ENCODE measurements around the gene DERL2.

DERL2 gene

DNA sequence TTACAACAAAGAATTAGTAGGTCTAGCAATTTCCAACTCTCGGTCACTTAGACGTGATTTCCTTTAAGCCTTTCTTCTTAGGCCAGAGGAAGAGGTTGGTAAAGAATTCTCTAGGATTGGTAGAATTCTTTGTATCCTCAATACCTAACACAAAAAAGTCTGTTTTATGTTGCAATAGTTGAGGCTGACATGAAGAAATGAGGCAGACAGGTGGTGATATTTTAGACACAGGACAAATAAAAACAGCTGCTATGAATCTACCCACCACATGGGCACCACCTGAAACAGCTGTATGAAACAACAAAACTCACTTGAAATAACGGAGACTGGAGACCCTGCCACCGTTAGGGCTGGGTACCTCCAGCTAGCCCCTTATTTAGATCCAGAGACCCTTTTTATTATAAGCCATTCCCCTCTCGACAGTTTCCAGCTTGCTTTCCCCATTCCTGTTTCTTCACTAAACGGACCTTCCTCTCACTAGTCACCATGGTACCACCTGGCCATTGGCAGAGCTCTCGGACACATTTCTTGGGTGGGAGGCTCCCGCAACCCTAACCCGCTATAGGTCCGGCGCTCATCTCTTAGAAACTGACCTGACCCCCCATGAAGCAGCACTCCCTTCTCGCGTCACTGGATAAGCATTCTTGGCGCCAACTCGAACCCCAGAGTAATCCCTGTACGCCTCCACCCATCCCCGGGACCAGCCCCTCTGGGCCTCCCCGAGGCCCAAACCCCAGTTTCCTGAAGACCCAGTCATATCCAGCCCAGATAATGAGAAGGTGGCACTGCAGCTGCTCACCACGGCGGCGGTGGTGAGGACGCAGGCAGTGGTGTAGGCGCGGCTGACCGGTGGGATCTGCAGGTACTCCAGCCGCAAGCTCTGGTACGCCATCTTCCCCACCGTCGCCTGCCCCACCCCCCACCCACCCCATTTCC is at the start of gene DERL2:
DERL2 (minus strand) TSS at position 909 of the 936 bp plus-strand sequence; CDS start at position 892, 17 bp downstream.
- DNase-seq (ENCODE audit: low read depth), result no peak

DNA sequence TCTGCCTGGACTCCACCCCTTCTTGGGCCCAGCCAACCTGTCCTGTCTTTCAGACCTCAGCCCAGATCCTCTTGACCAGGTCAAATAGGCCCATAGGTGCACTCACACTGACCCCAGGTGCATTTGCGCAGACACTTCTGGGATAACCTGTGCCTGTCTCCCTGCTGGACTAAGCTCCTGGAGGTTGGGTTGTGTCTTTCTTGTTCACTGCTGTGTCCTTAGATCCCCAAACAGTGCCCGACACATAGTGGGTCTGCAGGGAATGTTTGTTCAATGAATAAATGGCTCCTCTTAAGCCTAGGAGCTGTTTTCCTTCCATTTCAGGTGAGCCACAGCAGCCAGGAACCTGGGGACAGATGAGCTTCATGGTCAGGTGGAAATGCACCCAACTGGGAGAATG is 49.5 kb upstream of the DERL2 start:
- no peak for DNase-seq (ENCODE audit: low read depth)

- no peak for DNase-seq (ENCODE audit: low read depth)
These were observed 47.7 kb upstream of the DERL2 start for GRCh38 chr17:5533486-5534315.

DNA sequence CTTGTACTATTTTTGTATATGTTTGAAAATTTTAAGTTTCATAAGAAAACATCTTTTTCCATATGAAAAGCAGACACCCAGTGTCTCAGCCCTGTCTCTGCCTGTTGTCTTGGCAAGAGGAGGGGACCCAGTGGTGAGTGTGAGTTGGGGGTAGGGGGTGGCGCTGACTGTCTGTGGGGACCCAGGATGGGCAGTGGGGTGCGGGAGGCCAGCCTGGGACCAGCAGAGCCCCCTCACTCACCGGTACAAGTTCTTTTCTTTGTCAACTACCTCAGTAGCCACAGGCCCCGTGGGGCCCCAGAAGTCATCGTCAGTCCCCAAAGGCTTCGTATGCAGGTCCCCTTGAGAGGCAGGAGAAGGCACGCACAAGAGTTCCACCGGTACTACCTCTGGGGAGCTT is 46.6 kb upstream of the DERL2 start:
- DNase-seq (ENCODE audit: low read depth), result no peak

- DNase-seq (ENCODE audit: low read depth), result no peak
These were observed 45.1 kb upstream of the DERL2 start for GRCh38 chr17:5531085-5531418.

- DNase-seq (ENCODE audit: low read depth), result no peak
These were observed 44.5 kb upstream of the DERL2 start for GRCh38 chr17:5530265-5531084.

GRCh38 chr17:5527601-5528250 is 41.7 kb upstream of the DERL2 start:
- no peak for DNase-seq (ENCODE audit: low read depth)

- DNase-seq (ENCODE audit: low read depth), result peak; percentile 99
These were observed 41.0 kb upstream of the DERL2 start for GRCh38 chr17:5526821-5527598.

GRCh38 chr17:5523249-5523648 is 37.3 kb upstream of the DERL2 start:
- DNase-seq (ENCODE audit: low read depth), result no peak

GRCh38 chr17:5522476-5522875 is 36.5 kb upstream of the DERL2 start:
- DNase-seq (ENCODE audit: low read depth), result no peak

DNA sequence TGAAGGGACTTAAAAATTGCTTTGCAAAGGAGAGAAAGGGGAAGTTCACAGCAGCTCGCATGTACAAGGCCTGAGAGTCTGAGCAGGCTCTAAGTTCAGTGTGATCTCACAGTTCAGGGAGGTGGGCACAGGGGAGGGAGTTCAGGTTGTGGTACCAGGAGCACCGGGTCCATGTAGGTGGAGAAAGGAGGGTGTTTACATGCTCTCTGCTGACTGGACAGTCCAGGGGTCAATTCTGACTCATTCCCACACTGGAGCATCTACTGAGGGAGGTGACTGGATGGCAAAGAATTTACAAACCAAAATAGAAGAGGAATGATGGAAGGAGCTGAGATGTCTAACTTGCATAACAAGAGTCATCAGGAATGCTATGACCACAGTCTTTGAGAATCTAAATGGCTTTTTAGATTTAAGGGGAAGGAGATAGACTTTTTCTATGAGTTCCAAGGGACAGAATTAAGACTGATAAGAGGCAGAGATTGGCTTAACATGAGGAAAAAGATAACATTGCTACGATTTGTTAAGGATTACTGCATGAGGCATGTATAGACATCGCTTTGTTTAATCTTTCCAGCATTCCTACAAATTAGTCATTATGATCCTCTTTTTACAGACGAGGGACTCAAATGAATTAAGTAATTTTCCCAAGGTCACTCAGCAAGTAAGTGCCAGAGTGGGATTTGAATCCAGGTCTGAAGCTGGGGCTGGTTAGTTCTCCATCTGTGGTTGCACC is 30.2 kb upstream of the DERL2 start:
- peak; percentile 99 for DNase-seq (ENCODE audit: low read depth)

- no peak for DNase-seq (ENCODE audit: low read depth)
These were observed 29.0 kb upstream of the DERL2 start for GRCh38 chr17:5514976-5515375.

DNA sequence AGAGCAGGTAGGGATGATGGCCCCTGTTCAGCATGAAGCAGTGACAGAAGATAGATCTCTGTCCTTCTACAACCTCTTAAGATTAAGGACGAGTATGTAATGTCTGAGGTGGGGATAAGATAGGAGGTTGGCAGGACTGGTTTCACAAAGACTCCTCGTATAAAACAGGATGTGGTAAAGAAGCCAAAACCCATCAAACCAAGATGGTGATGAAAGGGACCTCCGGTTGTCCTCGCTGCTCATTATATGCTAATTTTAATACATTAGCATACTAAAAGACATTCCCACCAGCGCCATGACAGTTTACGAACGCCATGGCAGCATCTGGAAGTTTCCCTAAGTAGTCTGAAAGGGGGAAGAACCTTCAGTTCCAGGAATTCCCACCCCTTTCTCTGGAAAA is 27.6 kb upstream of the DERL2 start:
- DNase-seq (ENCODE audit: low read depth), result no peak

- no peak for DNase-seq (ENCODE audit: low read depth)
These were observed 25.6 kb upstream of the DERL2 start for GRCh38 chr17:5511401-5512225.

DNA sequence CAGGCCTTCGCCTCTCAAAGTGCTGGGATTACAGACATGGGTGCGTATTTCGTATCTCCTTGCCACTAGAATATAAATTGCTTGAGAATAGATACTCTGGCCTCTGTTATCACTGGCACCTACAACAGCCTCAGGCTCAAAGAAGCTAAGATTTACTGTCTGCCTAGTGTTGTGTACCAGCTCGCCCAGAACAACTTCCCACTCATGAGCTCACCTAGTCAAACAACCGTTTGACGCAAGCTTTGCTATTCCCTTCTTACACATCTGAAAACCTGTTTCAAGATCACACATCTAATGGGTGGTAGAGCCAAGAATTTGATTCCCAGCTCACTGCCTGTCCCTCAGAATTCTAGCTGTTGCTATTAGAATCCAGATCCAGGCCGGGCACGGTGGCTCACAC is 24.8 kb upstream of the DERL2 start:
- DNase-seq (ENCODE audit: low read depth), result no peak

DNA sequence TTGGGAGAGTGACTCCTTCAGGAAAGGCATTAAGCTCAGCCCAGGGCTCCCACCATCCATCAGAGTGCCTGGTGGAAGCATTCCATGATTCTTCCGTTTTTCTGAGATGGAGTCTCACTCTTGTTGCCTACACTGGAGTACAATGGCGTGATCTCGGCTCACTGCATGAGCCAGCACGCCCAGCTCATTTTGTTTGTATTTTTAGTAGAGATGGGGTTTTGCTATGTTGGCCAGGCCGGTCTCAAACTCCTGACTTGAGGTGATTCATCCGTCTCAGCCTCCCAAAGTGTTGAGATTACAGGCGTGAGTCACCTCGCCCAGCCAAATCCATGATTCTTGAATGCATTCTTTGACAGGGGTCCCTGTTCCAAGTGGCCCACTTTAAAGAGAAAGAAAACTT is 23.5 kb upstream of the DERL2 start:
- DNase-seq (ENCODE audit: low read depth), result peak; percentile 88

- DNase-seq (ENCODE audit: low read depth), result peak; percentile 75
These were observed 22.8 kb upstream of the DERL2 start for GRCh38 chr17:5508810-5509209.

DNA sequence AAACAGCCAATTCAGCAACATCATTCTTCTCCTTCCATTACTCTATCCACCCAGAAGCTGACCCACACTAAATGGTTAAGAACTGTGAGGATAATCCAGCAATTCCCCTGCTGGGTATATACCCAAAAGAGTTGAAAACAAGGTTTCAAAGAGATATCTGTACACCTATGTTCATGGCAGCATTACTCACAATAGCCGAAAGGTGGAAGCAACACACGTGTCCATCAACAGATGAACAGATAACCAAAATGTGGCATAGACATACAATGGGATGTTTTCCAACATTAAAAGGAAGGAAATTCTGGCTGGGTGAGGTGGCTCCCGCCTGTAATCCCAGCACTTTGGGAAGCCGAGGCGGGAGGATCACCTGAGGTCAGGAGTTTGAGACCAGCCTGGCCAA is 20.3 kb upstream of the DERL2 start:
- no peak for DNase-seq (ENCODE audit: low read depth)

GRCh38 chr17:5502552-5502951 is 16.6 kb upstream of the DERL2 start:
- no peak for DNase-seq (ENCODE audit: low read depth)

All from EH (cell line).